ENCODE results near the gene CREBBP. TPM values are rescaled to one million over a fixed set of nuclear protein-coding genes. Genes with fewer than 3 reads are reported as not detected.

The CREBBP gene
- total RNA-seq, 1 experiment from 2014 or later = 79.6 TPM

DNA sequence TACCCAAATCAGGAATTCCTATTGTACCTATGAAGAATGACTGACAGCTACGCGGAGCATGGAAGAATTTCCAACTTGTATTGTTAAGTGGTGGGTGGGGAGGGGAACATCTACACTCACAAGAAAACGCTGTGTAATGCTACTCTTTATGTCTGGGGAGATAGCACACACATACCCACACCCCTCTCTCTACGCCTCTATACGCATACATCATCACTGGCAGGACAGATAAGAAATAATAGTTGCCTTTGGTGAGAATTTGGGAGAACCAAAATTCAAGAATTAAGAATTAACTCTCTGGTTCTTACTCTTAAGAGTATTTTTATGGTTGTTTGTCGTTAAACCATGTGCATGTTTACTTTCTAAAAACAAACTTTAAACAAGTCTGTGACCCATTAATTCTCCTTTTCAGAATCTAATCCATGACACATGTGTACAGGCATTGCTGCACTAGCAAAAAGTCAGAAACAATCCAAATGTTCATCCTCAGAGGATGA lies 33.9 kb downstream of the CREBBP start:
- intact Hi-C loops (cut with micrococcal nuclease; ENCODE audit: unreplicated experiment) = no loop called here
- POLR2A ChIA-PET (ENCODE audit: low non-redundant PET) = no interaction called here

DNA sequence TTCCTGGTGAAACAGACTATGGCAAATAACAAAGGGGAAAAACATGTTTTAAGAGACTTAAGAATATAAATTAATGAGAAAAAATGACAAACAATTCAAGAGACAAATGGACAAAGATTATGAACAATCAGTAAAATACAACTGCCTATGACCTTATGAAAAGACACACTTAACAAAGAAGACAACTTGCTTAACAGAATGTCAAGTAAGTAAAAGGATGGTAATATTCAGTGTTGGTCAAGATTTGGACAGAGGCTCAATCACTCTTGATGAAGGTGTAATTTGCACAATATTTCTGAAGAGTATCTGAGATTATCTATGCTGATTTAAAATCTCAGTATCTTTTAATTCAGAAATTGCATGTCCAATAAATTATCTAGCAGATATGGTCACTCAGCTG lies 34.4 kb downstream of the CREBBP start:
- Histone ChIP-seq H3K4me1 (ENCODE audit: insufficient read depth, low read length, poor library complexity, severe bottlenecking) (peaks cover 43% of the 10 kb centered on the region), H3K27me3 (replicated peaks; ENCODE audit: insufficient read depth, low read depth, low read length, poor library complexity) (no peaks in the 10 kb centered on the region), H3K36me3 (ENCODE audit: insufficient read depth, low read length, poor library complexity, severe bottlenecking) (peaks cover 13% of the 10 kb centered on the region), H3K4me3 (ENCODE audit: low read depth, low read length, poor library complexity, severe bottlenecking) (no peak overlapping the region), H3K9me3 (ENCODE audit: low read depth, low read length, poor library complexity, severe bottlenecking) (no peaks in the 10 kb centered on the region), H3K27ac (ENCODE audit: low read depth, low read length, poor library complexity, severe bottlenecking) (no peak overlapping the region)
- CTCF ChIA-PET = no interaction called here
- TF ChIP-seq, protein P1, sequence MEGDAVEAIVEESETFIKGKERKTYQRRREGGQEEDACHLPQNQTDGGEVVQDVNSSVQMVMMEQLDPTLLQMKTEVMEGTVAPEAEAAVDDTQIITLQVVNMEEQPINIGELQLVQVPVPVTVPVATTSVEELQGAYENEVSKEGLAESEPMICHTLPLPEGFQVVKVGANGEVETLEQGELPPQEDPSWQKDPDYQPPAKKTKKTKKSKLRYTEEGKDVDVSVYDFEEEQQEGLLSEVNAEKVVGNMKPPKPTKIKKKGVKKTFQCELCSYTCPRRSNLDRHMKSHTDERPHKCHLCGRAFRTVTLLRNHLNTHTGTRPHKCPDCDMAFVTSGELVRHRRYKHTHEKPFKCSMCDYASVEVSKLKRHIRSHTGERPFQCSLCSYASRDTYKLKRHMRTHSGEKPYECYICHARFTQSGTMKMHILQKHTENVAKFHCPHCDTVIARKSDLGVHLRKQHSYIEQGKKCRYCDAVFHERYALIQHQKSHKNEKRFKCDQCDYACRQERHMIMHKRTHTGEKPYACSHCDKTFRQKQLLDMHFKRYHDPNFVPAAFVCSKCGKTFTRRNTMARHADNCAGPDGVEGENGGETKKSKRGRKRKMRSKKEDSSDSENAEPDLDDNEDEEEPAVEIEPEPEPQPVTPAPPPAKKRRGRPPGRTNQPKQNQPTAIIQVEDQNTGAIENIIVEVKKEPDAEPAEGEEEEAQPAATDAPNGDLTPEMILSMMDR (conservative IDR thresholded peaks at IDR 0.05; ENCODE audit: low read depth, low read length) = no peak
- TF ChIP-seq EZH2 (IDR thresholded peaks at IDR 0.05; ENCODE audit: borderline replicate concordance, low read depth, low read length, poor library complexity, severe bottlenecking) = no peak
- no TSS peak for BruUV-seq (replicated peaks)
- intact Hi-C loops (cut with micrococcal nuclease; ENCODE audit: unreplicated experiment) = no loop called here
- POLR2A ChIA-PET (ENCODE audit: low non-redundant PET) = no interaction called here
- DNase-seq (ENCODE audit: low spot score) = no peak

More for the DNA sequence above, 33.9 kb downstream of the CREBBP start:
- TF ChIP-seq EZH2 (IDR thresholded peaks at IDR 0.05; ENCODE audit: borderline replicate concordance, low read depth, low read length, poor library complexity, severe bottlenecking) = no peak
- TF ChIP-seq, protein P1 (conservative IDR thresholded peaks at IDR 0.05; ENCODE audit: low read depth, low read length) = no peak
- CTCF ChIA-PET = no interaction called here
- H3K4me1 ChIP-seq (ENCODE audit: insufficient read depth, low read length, poor library complexity, severe bottlenecking) = peaks cover 37% of the 10 kb centered on the region
- H3K27me3 ChIP-seq (replicated peaks; ENCODE audit: insufficient read depth, low read depth, low read length, poor library complexity) = no peaks in the 10 kb centered on the region
- H3K9me3 ChIP-seq (ENCODE audit: low read depth, low read length, poor library complexity, severe bottlenecking) = no peaks in the 10 kb centered on the region
- H3K27ac ChIP-seq (ENCODE audit: low read depth, low read length, poor library complexity, severe bottlenecking) = no peak overlapping the region
- H3K36me3 ChIP-seq (ENCODE audit: insufficient read depth, low read length, poor library complexity, severe bottlenecking) = peaks cover 13% of the 10 kb centered on the region
- DNase-seq (ENCODE audit: low spot score) = no peak
- no TSS peak for BruUV-seq (replicated peaks)
- no peak overlapping the region for H3K4me3 ChIP-seq (ENCODE audit: low read depth, low read length, poor library complexity, severe bottlenecking)

DNA sequence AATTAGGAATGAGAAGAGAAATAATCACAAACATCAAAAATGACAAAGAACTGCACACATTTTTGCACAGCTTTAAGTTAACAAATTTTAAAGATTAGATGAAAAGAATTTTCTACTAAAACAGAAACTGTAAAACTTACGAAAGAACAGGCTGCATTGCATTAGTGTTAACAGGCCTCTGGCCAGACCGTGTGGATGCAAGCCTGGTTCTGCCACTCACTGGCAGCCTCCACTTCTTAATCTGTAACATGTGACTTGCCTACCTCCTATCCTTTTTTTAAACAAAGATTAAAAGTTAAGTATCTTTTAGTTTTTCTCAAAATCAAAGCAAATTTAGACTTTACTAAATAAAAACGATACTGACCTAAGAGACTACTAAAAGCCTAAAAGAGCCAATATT lies 37.5 kb downstream of the CREBBP start:
- no peaks in the 10 kb centered on the region for H3K36me3 ChIP-seq (ENCODE audit: insufficient read depth, low read length, poor library complexity, severe bottlenecking)
- TF ChIP-seq, protein P1 (conservative IDR thresholded peaks at IDR 0.05; ENCODE audit: low read depth, low read length) = no peak
- TF ChIP-seq EZH2 (IDR thresholded peaks at IDR 0.05; ENCODE audit: borderline replicate concordance, low read depth, low read length, poor library complexity, severe bottlenecking) = no peak
- no peak overlapping the region for H3K27ac ChIP-seq (ENCODE audit: low read depth, low read length, poor library complexity, severe bottlenecking)
- peaks cover 67% of the 10 kb centered on the region for H3K4me1 ChIP-seq (ENCODE audit: insufficient read depth, low read length, poor library complexity, severe bottlenecking)
- no peaks in the 10 kb centered on the region for H3K27me3 ChIP-seq (replicated peaks; ENCODE audit: insufficient read depth, low read depth, low read length, poor library complexity)
- H3K9me3 ChIP-seq (ENCODE audit: low read depth, low read length, poor library complexity, severe bottlenecking) = no peaks in the 10 kb centered on the region
- POLR2A ChIA-PET (ENCODE audit: low non-redundant PET) = no interaction called here
- DNase-seq (ENCODE audit: low spot score) = peak; percentile 31
- CTCF ChIA-PET = no interaction called here
- no TSS peak for BruUV-seq (replicated peaks)
- intact Hi-C loops (cut with micrococcal nuclease; ENCODE audit: unreplicated experiment) = no loop called here
- H3K4me3 ChIP-seq (ENCODE audit: low read depth, low read length, poor library complexity, severe bottlenecking) = no peak overlapping the region

All from A673 (cell line).